Fibroblast of skin of scalp (primary cell): ENCODE measurements around the gene ELL.
"Not testable (repeated sequence)": the region's sequence is repeated elsewhere in the genome, so short reads cannot be mapped to it uniquely, and the experiment has no call there.

Source experiments
- DNase-seq: peaks from one replicate; pipeline ENCODE4 v3.0.0-alpha.2; 2013

The ELL gene

GRCh38 chr19:18531485-18531884, 9.6 kb upstream of the ELL start:
- DNase-seq = no peak

- DNase-seq = no peak
Measured at GRCh38 chr19:18529782-18530181, 7.9 kb upstream of the ELL start.

GRCh38 chr19:18526316-18526715, 4.4 kb upstream of the ELL start:
- no peak for DNase-seq

- no peak for DNase-seq
Measured at GRCh38 chr19:18523841-18524240, 2.0 kb upstream of the ELL start.

- not testable (repeated sequence) for DNase-seq
Measured at GRCh38 chr19:18522862-18523440, 1.1 kb upstream of the ELL start.

GRCh38 chr19:18522124-18522861, 423 bp upstream of the ELL start:
- DNase-seq = peak; percentile 100

- DNase-seq = no peak
Measured at GRCh38 chr19:18520848-18521691, 800 bp downstream of the ELL start.

- DNase-seq = peak; percentile 80
Measured at GRCh38 chr19:18519962-18520847, 1.7 kb downstream of the ELL start.

- DNase-seq = no peak
Measured at GRCh38 chr19:18518639-18519038, 3.2 kb downstream of the ELL start.

- no peak for DNase-seq
Measured at GRCh38 chr19:18517606-18518005, 4.3 kb downstream of the ELL start.

- DNase-seq = no peak
Measured at GRCh38 chr19:18515959-18516358, 5.9 kb downstream of the ELL start.

GRCh38 chr19:18514800-18515682, 6.8 kb downstream of the ELL start:
- DNase-seq = no peak

GRCh38 chr19:18513868-18514267, 8.0 kb downstream of the ELL start:
- DNase-seq = no peak

- DNase-seq = no peak
Measured at GRCh38 chr19:18510216-18510615, 11.7 kb downstream of the ELL start.

GRCh38 chr19:18508585-18508984, 13.3 kb downstream of the ELL start:
- no peak for DNase-seq

- DNase-seq = peak; percentile 22
Measured at GRCh38 chr19:18507727-18508440, 14.0 kb downstream of the ELL start.

- DNase-seq = no peak
Measured at GRCh38 chr19:18507021-18507726, 14.7 kb downstream of the ELL start.

- DNase-seq = no peak
Measured at GRCh38 chr19:18506101-18506930, 15.6 kb downstream of the ELL start.
